MCF 10A (cell line): ENCODE data around the gene TMEM63A. TPM values are rescaled to one million over a fixed set of nuclear protein-coding genes. Genes with fewer than 3 reads are reported as not detected.

ENCODE experiments used
- BruUV-seq: library from RNA; stranded (reverse); fragments of 400-500 nt; replicated peaks from 2 replicates; lab custom pipeline; 2021; lab: Mats Ljungman, UMichigan
- CTCF ChIA-PET: fragments of 300-600 bp; sonication (Branson Sonifier 250); formaldehyde crosslinking; extraction: SDS; loops from one replicate; lab custom pipeline; 2021; ENCODE audit warnings: antibody characterized with exemption, inconsistent platforms; lab: Yijun Ruan, JAX
- POLR2A ChIA-PET: fragments of 300-600, 350-650 bp; sonication (Branson Sonifier 250); formaldehyde crosslinking; extraction: SDS; loops from one replicate; lab custom pipeline; 2020; ENCODE audit warnings: antibody characterized with exemption, inconsistent platforms; lab: Yijun Ruan, JAX
- DNase-seq: peaks from one replicate; pipeline ENCODE4 v3.0.0-alpha.2; 2018; ENCODE audit not compliant: unreplicated experiment
- H3K27ac Mint-ChIP-seq: one replicate; pipeline ENCODE4 v1.8.0; 2022; ENCODE audit warnings: mild to moderate bottlenecking, low read depth, mixed read lengths; ENCODE audit not compliant: unreplicated experiment
- H3K27me3 Mint-ChIP-seq: one replicate; pipeline ENCODE4 v1.8.0; 2022; ENCODE audit warnings: mixed read lengths; ENCODE audit not compliant: insufficient read depth, unreplicated experiment
- H3K36me3 Mint-ChIP-seq: one replicate; pipeline ENCODE4 v1.8.0; 2022; ENCODE audit warnings: mild to moderate bottlenecking, moderate library complexity, mixed read lengths; ENCODE audit not compliant: insufficient read depth, unreplicated experiment
- H3K4me1 Mint-ChIP-seq: one replicate; pipeline ENCODE4 v1.8.0; 2022; ENCODE audit warnings: mixed read lengths; ENCODE audit not compliant: insufficient read depth, unreplicated experiment
- H3K4me3 Mint-ChIP-seq: one replicate; pipeline ENCODE4 v1.8.0; 2022; ENCODE audit warnings: mild to moderate bottlenecking, moderate library complexity, mixed read lengths; ENCODE audit not compliant: unreplicated experiment
- H3K9me3 Mint-ChIP-seq: one replicate; pipeline ENCODE4 v1.8.0; 2022; ENCODE audit warnings: mixed read lengths; ENCODE audit not compliant: unreplicated experiment
- intact Hi-C: fragments of 100-400 bp; cut with micrococcal nuclease; formaldehyde crosslinking; loops from 2 replicates; pipeline ENCODE4 v1.14.1; 2022
- total RNA-seq: library from RNA; stranded (reverse); gene quantifications from 2 replicates; pipeline ENCODE4 v1.2.3, GENCODE V29; 2022
- TF ChIP-seq, protein P1 (sequence below): fragments of 200-600 bp; IDR thresholded peaks from one replicate; pipeline ENCODE4 v1.8.0; 2022; ENCODE audit warnings: antibody characterized with exemption, mild to moderate bottlenecking; ENCODE audit not compliant: unreplicated experiment

TMEM63A gene
- total RNA-seq, 1 experiment from 2014 or later: 52.1 TPM

GRCh38 chr1:225879521-225880221 lies 2.5 kb downstream of the TMEM63A start:
- Mint-ChIP-seq H3K4me3 (no peak overlapping the region), H3K36me3 (peaks cover 14% of the 10 kb centered on the region), H3K27ac (no peak overlapping the region), H3K4me1 (peaks cover 64% of the 10 kb centered on the region), H3K27me3 (no peaks in the 10 kb centered on the region), H3K9me3 (no peaks in the 10 kb centered on the region)
- ChIA-PET POLR2A (interaction anchor here (1.1 to 8.6 kb wide), 3 partner anchors 18 to 101 kb away, joined by 4 to 263 read pairs (median 70); partner anchors contain the start of genes PYCR2 and SRP9), CTCF (interaction anchor here (0.6 to 6.7 kb wide), 9 partner anchors 34 to 404 kb away, joined by 3 to 43 read pairs (median 8); partner anchors contain the start of genes EPHX1 and PYCR2)
- intact Hi-C loops: no loop called here
- no TSS peak for BruUV-seq
- TF ChIP-seq, protein P1, sequence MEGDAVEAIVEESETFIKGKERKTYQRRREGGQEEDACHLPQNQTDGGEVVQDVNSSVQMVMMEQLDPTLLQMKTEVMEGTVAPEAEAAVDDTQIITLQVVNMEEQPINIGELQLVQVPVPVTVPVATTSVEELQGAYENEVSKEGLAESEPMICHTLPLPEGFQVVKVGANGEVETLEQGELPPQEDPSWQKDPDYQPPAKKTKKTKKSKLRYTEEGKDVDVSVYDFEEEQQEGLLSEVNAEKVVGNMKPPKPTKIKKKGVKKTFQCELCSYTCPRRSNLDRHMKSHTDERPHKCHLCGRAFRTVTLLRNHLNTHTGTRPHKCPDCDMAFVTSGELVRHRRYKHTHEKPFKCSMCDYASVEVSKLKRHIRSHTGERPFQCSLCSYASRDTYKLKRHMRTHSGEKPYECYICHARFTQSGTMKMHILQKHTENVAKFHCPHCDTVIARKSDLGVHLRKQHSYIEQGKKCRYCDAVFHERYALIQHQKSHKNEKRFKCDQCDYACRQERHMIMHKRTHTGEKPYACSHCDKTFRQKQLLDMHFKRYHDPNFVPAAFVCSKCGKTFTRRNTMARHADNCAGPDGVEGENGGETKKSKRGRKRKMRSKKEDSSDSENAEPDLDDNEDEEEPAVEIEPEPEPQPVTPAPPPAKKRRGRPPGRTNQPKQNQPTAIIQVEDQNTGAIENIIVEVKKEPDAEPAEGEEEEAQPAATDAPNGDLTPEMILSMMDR: no peak
- DNase-seq: no peak

- intact Hi-C loops: no loop called here
- CTCF ChIA-PET: interaction anchor here (0.6 to 6.7 kb wide), 10 partner anchors 17 to 408 kb away, joined by 3 to 43 read pairs (median 5); partner anchors contain the start of gene EPHX1
- no peak for DNase-seq
- no TSS peak for BruUV-seq
- H3K9me3 Mint-ChIP-seq: no peaks in the 10 kb centered on the region
- no peaks in the 10 kb centered on the region for H3K27me3 Mint-ChIP-seq
- H3K4me3 Mint-ChIP-seq: no peak overlapping the region
- TF ChIP-seq, protein P1: no peak
- POLR2A ChIA-PET: interaction anchor here (1.8 kb wide), 1 partner anchor 45 kb away, joined by 17 read pairs; the partner anchor contains the start of gene PYCR2
- H3K36me3 Mint-ChIP-seq: peaks cover 21% of the 10 kb centered on the region
- peaks cover 55% of the 10 kb centered on the region for H3K4me1 Mint-ChIP-seq
- no peak overlapping the region for H3K27ac Mint-ChIP-seq
These were observed 3.9 kb downstream of the TMEM63A start for GRCh38 chr1:225878282-225878681.

GRCh38 chr1:225877580-225877979 lies 4.6 kb downstream of the TMEM63A start:
- peak; percentile 64 for DNase-seq
- Mint-ChIP-seq H3K27me3 (no peaks in the 10 kb centered on the region), H3K36me3 (peaks cover 28% of the 10 kb centered on the region), H3K27ac (no peak overlapping the region), H3K9me3 (no peaks in the 10 kb centered on the region), H3K4me1 (peaks cover 51% of the 10 kb centered on the region), H3K4me3 (no peak overlapping the region)
- ChIA-PET POLR2A (interaction anchor here (1.8 kb wide), 1 partner anchor 46 kb away, joined by 17 read pairs; the partner anchor contains the start of gene PYCR2), CTCF (interaction anchor here (0.6 to 6.7 kb wide), 17 partner anchors 10 to 407 kb away, joined by 3 to 43 read pairs (median 6); partner anchors contain the start of gene EPHX1)
- TF ChIP-seq, protein P1: peak; percentile 42
- no TSS peak for BruUV-seq
- intact Hi-C loops: no loop called here

GRCh38 chr1:225876900-225877510 lies 5.2 kb downstream of the TMEM63A start:
- Mint-ChIP-seq H3K4me3 (no peak overlapping the region), H3K9me3 (no peaks in the 10 kb centered on the region), H3K4me1 (peaks cover 51% of the 10 kb centered on the region), H3K27ac (peak overlapping the region; percentile 62), H3K27me3 (no peaks in the 10 kb centered on the region), H3K36me3 (peaks cover 31% of the 10 kb centered on the region)
- CTCF ChIA-PET: interaction anchor here (0.5 to 6.7 kb wide), 20 partner anchors 10 to 394 kb away, joined by 3 to 43 read pairs (median 5); partner anchors contain the start of genes EPHX1 and PYCR2
- no peak for DNase-seq
- intact Hi-C loops: no loop called here
- no TSS peak for BruUV-seq
- POLR2A ChIA-PET: interaction anchor here (0.6 to 1.8 kb wide), 4 partner anchors 8 to 276 kb away, joined by 3 to 17 read pairs (median 4); partner anchors contain the start of gene PYCR2
- TF ChIP-seq, protein P1: no peak
